ENCODE data around the gene TAS1R3. TPM values are rescaled to one million over a fixed set of nuclear protein-coding genes. Genes with fewer than 3 reads are reported as not detected.

The TAS1R3 gene
- total and polyA plus RNA-seq, 5 donors from 2014 or later: 0.06 to 2.0 (median 0.11) TPM; not detected in 2

DNA sequence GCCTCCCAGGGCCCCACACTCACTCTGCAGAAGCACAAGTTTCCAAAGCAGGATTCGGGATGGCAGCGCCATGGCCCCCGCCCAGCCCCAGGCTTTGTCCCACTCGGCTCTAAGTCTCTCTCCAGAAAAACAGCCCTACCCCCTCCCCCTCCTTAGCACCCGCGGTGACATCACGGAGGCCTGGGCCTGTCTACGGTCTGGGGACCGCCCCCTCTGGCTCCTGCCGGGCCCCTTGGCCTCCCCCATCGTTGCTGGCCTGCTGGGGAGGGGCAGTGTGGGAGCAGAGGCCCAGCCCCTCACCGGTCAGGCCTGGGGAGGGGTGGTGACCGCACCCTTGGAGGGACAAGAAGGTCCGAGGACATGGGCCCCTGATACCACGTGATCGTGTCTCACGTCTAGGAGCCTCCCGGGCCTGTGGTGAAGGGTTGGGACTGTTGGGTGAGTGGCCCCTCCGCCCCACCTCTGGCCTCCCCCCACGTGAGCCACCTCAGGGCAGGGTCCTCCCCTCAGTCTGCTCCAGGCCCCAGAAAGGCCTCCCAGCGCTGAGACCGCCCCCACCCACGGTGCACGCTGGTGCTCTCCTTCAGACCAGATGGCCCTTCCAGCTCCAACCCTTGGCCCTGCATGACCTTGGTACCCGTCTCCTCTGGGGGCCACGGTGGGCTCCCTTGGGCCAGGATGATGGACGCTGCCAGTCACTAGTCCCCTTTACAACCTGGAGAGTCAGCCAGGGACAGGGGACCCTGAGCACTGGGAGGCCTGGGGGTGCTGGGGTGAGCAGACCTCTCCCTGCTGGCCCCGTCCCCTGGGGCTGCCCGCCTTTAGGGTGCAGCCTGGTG is 27.6 kb downstream of the TAS1R3 start, which contains the start of gene MXRA8:
Gene MXRA8 (minus strand): TSS at position 123 of the 839 bp plus-strand sequence. CDS start 51 bp downstream, at position 72.
- Mint-ChIP-seq H3K4me1 (peaks cover 0 to 8% (median 1%) of the 10 kb centered on the region in 4 donors), H3K27ac (peak within 1 kb of the TSS in 1 of 3 donors; percentile 67), H3K27me3 (peaks cover 22% of the 10 kb centered on the region), H3K4me3 (peak within 1 kb of the TSS in 1 of 4 donors; percentile 63), H3K36me3 (no peaks in the 10 kb centered on the region), H3K9me3 (no peaks in the 10 kb centered on the region)
- H3K9me3 ChIP-seq (ENCODE audit: control insufficient read depth in 2 of 2, low read length in 2 of 2): no peaks in the 10 kb centered on the region
- H3K4me3 ChIP-seq (ENCODE audit: low read depth, low read length): no peak within 1 kb of the TSS
- H3K27me3 ChIP-seq (ENCODE audit: control insufficient read depth, insufficient read depth, low read length): no peaks in the 10 kb centered on the region
- no peak for ATAC-seq (ENCODE audit: low read depth in 2 of 2)
- DNase-seq: no peak
- peaks cover 28% of the 10 kb centered on the region for H3K4me1 ChIP-seq (ENCODE audit: control insufficient read depth, insufficient read depth, low read length, poor library complexity, severe bottlenecking)
- H3K27ac ChIP-seq (ENCODE audit: insufficient read depth, low read length, poor library complexity, severe bottlenecking): no peak within 1 kb of the TSS
- H3K36me3 ChIP-seq (ENCODE audit: control insufficient read depth, insufficient read depth, low read length): no peaks in the 10 kb centered on the region

DNA sequence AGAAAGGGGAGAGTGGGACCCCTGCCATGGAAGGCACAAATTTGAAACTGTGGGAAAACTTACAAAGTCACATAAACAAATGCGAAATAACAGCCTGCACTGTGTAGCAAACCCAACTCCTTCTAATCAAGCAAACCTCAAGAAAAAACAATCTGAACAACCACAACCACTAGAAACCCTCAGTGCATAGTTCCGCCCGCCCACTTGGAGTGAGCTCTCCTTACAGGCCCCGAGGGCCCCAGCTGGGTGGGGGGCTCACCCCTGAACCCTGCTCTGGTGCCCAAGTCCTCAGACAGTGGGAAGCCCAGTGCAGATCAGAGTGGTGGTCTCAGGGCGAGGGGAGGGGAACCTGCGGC is 28.2 kb downstream of the TAS1R3 start:
- H3K4me1 ChIP-seq (ENCODE audit: control insufficient read depth, insufficient read depth, low read length, poor library complexity, severe bottlenecking): peaks cover 21% of the 10 kb centered on the region
- no peak overlapping the region for H3K4me3 ChIP-seq (ENCODE audit: low read depth, low read length)
- H3K4me1 Mint-ChIP-seq: peaks cover 0 to 4% (median 1%) of the 10 kb centered on the region in 4 donors
- DNase-seq (no peak), ATAC-seq (ENCODE audit: low read depth in 2 of 2) (no peak)
- H3K27ac Mint-ChIP-seq: peak overlapping the region in 1 of 3 donors; percentile 67
- H3K27me3 ChIP-seq (ENCODE audit: control insufficient read depth, insufficient read depth, low read length): no peaks in the 10 kb centered on the region
- no peaks in the 10 kb centered on the region for H3K36me3 Mint-ChIP-seq
- H3K9me3 ChIP-seq (ENCODE audit: control insufficient read depth in 2 of 2, low read length in 2 of 2): no peaks in the 10 kb centered on the region
- H3K27me3 Mint-ChIP-seq: peaks cover 22% of the 10 kb centered on the region
- H3K4me3 Mint-ChIP-seq: no peak overlapping the region
- no peaks in the 10 kb centered on the region for H3K9me3 Mint-ChIP-seq
- no peak overlapping the region for H3K27ac ChIP-seq (ENCODE audit: insufficient read depth, low read length, poor library complexity, severe bottlenecking)
- no peaks in the 10 kb centered on the region for H3K36me3 ChIP-seq (ENCODE audit: control insufficient read depth, insufficient read depth, low read length)

GRCh38 chr1:1359664-1360468 is 28.8 kb downstream of the TAS1R3 start:
- Histone ChIP-seq H3K9me3 (ENCODE audit: control insufficient read depth in 2 of 2, low read length in 2 of 2) (no peaks in the 10 kb centered on the region), H3K27ac (ENCODE audit: insufficient read depth, low read length, poor library complexity, severe bottlenecking) (no peak overlapping the region), H3K36me3 (ENCODE audit: control insufficient read depth, insufficient read depth, low read length) (no peaks in the 10 kb centered on the region), H3K4me1 (ENCODE audit: control insufficient read depth, insufficient read depth, low read length, poor library complexity, severe bottlenecking) (peaks cover 16% of the 10 kb centered on the region), H3K27me3 (ENCODE audit: control insufficient read depth, insufficient read depth, low read length) (no peaks in the 10 kb centered on the region), H3K4me3 (ENCODE audit: low read depth, low read length) (no peak overlapping the region)
- DNase-seq (no peak), ATAC-seq (ENCODE audit: low read depth in 2 of 2) (no peak)
- H3K9me3 Mint-ChIP-seq: no peaks in the 10 kb centered on the region
- H3K36me3 Mint-ChIP-seq: no peaks in the 10 kb centered on the region
- H3K4me1 Mint-ChIP-seq: peaks cover 0 to 3% (median 1%) of the 10 kb centered on the region in 4 donors
- no peak overlapping the region for H3K4me3 Mint-ChIP-seq
- H3K27me3 Mint-ChIP-seq: peaks cover 22% of the 10 kb centered on the region
- peak overlapping the region in 1 of 3 donors; percentile 67 for H3K27ac Mint-ChIP-seq

DNA sequence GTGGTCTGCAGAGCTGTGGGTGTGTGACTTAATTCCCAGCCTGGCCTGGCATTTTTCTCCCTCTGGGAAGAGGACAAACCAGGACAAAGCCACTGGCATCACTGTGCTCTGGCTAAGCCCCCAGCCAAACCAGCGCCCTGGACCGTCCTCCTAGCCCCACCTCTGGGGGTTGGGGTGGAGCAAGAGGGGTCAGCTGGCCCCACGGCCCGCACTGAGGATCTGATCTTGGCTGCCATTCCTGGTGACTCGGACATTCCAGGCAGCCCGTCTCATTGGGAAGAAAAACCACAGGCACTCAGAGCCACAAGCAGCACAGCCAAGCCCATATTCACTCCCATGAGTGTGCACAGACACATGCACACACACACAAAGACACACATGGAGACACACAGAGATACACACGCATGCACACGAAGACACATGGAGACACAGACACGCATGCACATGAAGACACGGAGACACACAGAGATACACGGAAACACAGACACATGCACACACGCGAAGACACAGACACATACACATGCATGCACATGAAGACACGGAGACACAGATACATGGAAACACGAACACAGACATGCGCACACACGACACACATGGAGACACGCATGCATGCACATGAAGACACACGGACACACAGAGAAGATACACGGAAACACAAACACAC is 29.6 kb downstream of the TAS1R3 start:
- Histone ChIP-seq H3K27me3 (ENCODE audit: control insufficient read depth, insufficient read depth, low read length) (no peaks in the 10 kb centered on the region), H3K4me3 (ENCODE audit: low read depth, low read length) (no peak overlapping the region), H3K27ac (ENCODE audit: insufficient read depth, low read length, poor library complexity, severe bottlenecking) (no peak overlapping the region), H3K4me1 (ENCODE audit: control insufficient read depth, insufficient read depth, low read length, poor library complexity, severe bottlenecking) (peaks cover 8% of the 10 kb centered on the region), H3K36me3 (ENCODE audit: control insufficient read depth, insufficient read depth, low read length) (no peaks in the 10 kb centered on the region), H3K9me3 (ENCODE audit: control insufficient read depth in 2 of 2, low read length in 2 of 2) (no peaks in the 10 kb centered on the region)
- H3K4me3 Mint-ChIP-seq: peak overlapping the region in 1 of 4 donors; percentile 0
- H3K36me3 Mint-ChIP-seq: no peaks in the 10 kb centered on the region
- peaks cover 22% of the 10 kb centered on the region for H3K27me3 Mint-ChIP-seq
- peaks cover 0 to 3% (median 1%) of the 10 kb centered on the region in 4 donors for H3K4me1 Mint-ChIP-seq
- no peak for ATAC-seq (ENCODE audit: low read depth in 2 of 2)
- H3K27ac Mint-ChIP-seq: no peak overlapping the region
- H3K9me3 Mint-ChIP-seq: no peaks in the 10 kb centered on the region
- DNase-seq: no peak

- Mint-ChIP-seq H3K27me3 (peaks cover 22% of the 10 kb centered on the region), H3K4me1 (peaks cover 0 to 3% (median 1%) of the 10 kb centered on the region in 4 donors), H3K4me3 (peak overlapping the region in 1 of 4 donors; percentile 0), H3K9me3 (no peaks in the 10 kb centered on the region), H3K36me3 (no peaks in the 10 kb centered on the region), H3K27ac (no peak overlapping the region)
- H3K27ac ChIP-seq (ENCODE audit: insufficient read depth, low read length, poor library complexity, severe bottlenecking): no peak overlapping the region
- H3K27me3 ChIP-seq (ENCODE audit: control insufficient read depth, insufficient read depth, low read length): no peaks in the 10 kb centered on the region
- no peak overlapping the region for H3K4me3 ChIP-seq (ENCODE audit: low read depth, low read length)
- DNase-seq: no peak
- no peaks in the 10 kb centered on the region for H3K36me3 ChIP-seq (ENCODE audit: control insufficient read depth, insufficient read depth, low read length)
- ATAC-seq (ENCODE audit: low read depth in 2 of 2): no peak
- no peaks in the 10 kb centered on the region for H3K9me3 ChIP-seq (ENCODE audit: control insufficient read depth in 2 of 2, low read length in 2 of 2)
- peaks cover 7% of the 10 kb centered on the region for H3K4me1 ChIP-seq (ENCODE audit: control insufficient read depth, insufficient read depth, low read length, poor library complexity, severe bottlenecking)
These were observed 30.3 kb downstream of the TAS1R3 start for GRCh38 chr1:1361233-1361981.

DNA sequence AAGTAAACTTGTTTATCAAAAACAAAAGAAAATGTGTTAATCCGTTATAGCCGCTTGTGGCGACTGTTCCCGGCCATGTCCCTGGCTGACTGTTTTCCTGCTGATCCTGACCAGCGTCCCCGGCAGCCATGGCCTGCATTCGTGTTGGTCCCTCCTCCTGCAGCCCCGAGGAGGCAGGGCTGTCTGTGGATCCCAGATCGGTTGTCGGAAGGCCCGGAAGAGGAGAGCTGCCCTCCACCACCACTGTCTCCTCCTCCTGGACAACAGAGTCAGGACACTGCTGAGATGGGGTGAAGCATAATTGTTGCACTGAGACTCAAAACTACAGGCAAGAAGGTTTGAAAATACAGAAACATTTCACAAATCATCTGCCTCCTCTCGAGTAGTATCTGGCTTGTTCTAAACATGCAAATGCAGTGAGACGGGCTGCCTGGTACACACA is 30.9 kb downstream of the TAS1R3 start:
- H3K4me1 ChIP-seq (ENCODE audit: control insufficient read depth, insufficient read depth, low read length, poor library complexity, severe bottlenecking): peaks cover 7% of the 10 kb centered on the region
- H3K27me3 ChIP-seq (ENCODE audit: control insufficient read depth, insufficient read depth, low read length): no peaks in the 10 kb centered on the region
- Mint-ChIP-seq H3K36me3 (no peaks in the 10 kb centered on the region), H3K27ac (no peak overlapping the region), H3K4me1 (peaks cover 0 to 3% (median 1%) of the 10 kb centered on the region in 4 donors), H3K9me3 (no peaks in the 10 kb centered on the region), H3K4me3 (peak overlapping the region in 1 of 4 donors; percentile 9), H3K27me3 (peaks cover 22% of the 10 kb centered on the region)
- H3K4me3 ChIP-seq (ENCODE audit: low read depth, low read length): no peak overlapping the region
- no peak overlapping the region for H3K27ac ChIP-seq (ENCODE audit: insufficient read depth, low read length, poor library complexity, severe bottlenecking)
- no peaks in the 10 kb centered on the region for H3K36me3 ChIP-seq (ENCODE audit: control insufficient read depth, insufficient read depth, low read length)
- no peak for ATAC-seq (ENCODE audit: low read depth in 2 of 2)
- peaks cover 0 to under 1% of the 10 kb centered on the region in 2 experiments for H3K9me3 ChIP-seq (ENCODE audit: control insufficient read depth in 2 of 2, low read length in 2 of 2)
- no peak for DNase-seq

- Mint-ChIP-seq H3K27me3 (peaks cover 9% of the 10 kb centered on the region), H3K36me3 (no peaks in the 10 kb centered on the region), H3K4me3 (no peak overlapping the region), H3K27ac (no peak overlapping the region), H3K9me3 (no peaks in the 10 kb centered on the region), H3K4me1 (peaks cover 0 to 2% (median under 1%) of the 10 kb centered on the region in 4 donors)
- peaks cover 0 to 5% of the 10 kb centered on the region in 2 experiments for H3K9me3 ChIP-seq (ENCODE audit: control insufficient read depth in 2 of 2, low read length in 2 of 2)
- no peaks in the 10 kb centered on the region for H3K27me3 ChIP-seq (ENCODE audit: control insufficient read depth, insufficient read depth, low read length)
- H3K36me3 ChIP-seq (ENCODE audit: control insufficient read depth, insufficient read depth, low read length): no peaks in the 10 kb centered on the region
- H3K4me1 ChIP-seq (ENCODE audit: control insufficient read depth, insufficient read depth, low read length, poor library complexity, severe bottlenecking): no peaks in the 10 kb centered on the region
- no peak overlapping the region for H3K27ac ChIP-seq (ENCODE audit: insufficient read depth, low read length, poor library complexity, severe bottlenecking)
- DNase-seq: no peak
- no peak for ATAC-seq (ENCODE audit: low read depth in 2 of 2)
- no peak overlapping the region for H3K4me3 ChIP-seq (ENCODE audit: low read depth, low read length)
These were observed 33.2 kb downstream of the TAS1R3 start for GRCh38 chr1:1364266-1364665.
